Fibroblast of mammary gland (primary cell): ENCODE results near the gene TAGLN3.
A peak's percentile ranks its signal among the peaks of the same experiment; 100 is the strongest.

Experiments
- DNase-seq: peaks from one replicate; pipeline ENCODE4 v3.0.0-alpha.2; 2010; ENCODE audit warnings: low read depth
- H3K4me3 ChIP-seq: 2 replicates; pipeline ENCODE4 v1.5.1; 2011; ENCODE audit warnings: low read depth, mild to moderate bottlenecking, low read length, moderate library complexity; ENCODE audit not compliant: control insufficient read depth
- TF ChIP-seq, protein P1 (sequence below): conservative IDR thresholded peaks from 2 replicates; pipeline ENCODE4 v1.5.1; 2011; ENCODE audit warnings: low read depth, low read length, inconsistent platforms; ENCODE audit not compliant: control insufficient read depth, insufficient read depth

Gene TAGLN3

DNA sequence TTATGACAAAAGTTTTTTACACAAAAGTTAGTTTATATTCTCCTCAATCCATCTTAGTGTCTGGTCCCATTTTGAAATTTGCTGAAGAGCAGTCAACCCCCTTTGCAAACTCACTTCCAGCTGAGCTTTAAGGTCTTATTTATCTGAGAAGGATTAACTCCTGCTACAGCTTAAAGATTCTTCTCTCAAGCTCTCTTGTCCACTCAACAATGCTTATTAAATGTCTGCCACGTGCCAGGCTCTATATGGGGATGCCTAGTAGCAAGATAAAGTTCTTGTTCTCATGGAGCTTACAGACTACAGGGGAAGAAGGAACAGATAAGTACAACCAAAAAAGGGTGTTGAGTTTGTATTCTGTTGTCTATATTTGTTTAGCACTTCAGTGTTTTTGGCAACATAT, 54.5 kb downstream of the TAGLN3 start:
- TF ChIP-seq, protein P1, sequence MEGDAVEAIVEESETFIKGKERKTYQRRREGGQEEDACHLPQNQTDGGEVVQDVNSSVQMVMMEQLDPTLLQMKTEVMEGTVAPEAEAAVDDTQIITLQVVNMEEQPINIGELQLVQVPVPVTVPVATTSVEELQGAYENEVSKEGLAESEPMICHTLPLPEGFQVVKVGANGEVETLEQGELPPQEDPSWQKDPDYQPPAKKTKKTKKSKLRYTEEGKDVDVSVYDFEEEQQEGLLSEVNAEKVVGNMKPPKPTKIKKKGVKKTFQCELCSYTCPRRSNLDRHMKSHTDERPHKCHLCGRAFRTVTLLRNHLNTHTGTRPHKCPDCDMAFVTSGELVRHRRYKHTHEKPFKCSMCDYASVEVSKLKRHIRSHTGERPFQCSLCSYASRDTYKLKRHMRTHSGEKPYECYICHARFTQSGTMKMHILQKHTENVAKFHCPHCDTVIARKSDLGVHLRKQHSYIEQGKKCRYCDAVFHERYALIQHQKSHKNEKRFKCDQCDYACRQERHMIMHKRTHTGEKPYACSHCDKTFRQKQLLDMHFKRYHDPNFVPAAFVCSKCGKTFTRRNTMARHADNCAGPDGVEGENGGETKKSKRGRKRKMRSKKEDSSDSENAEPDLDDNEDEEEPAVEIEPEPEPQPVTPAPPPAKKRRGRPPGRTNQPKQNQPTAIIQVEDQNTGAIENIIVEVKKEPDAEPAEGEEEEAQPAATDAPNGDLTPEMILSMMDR, result no peak
- no peak overlapping the region for H3K4me3 ChIP-seq
- no peak for DNase-seq

DNA sequence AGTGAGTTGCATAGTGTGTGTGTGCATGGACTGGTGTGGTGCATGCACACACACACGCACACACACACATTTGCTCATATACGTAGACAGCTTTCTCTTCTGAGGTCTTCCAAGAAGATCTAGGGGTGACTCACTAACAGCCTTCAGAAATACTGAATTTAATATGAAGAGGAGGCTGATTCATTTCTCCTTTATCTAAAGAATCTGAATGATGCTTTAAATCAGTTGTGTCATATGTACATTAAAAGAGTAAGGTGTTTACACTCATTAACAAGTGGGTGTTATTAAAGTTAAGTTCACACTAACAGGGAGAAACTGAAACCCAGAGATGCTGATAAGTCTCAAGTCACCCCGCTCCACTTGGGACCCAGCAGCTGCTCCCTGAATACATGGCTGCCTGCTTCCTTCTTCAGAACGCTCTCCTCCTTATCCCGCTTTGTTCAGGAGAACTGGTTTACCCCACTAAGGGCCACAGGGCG, 57.8 kb downstream of the TAGLN3 start:
- no peak overlapping the region for H3K4me3 ChIP-seq
- peak; percentile 73 for DNase-seq
- TF ChIP-seq, protein P1, result no peak

DNA sequence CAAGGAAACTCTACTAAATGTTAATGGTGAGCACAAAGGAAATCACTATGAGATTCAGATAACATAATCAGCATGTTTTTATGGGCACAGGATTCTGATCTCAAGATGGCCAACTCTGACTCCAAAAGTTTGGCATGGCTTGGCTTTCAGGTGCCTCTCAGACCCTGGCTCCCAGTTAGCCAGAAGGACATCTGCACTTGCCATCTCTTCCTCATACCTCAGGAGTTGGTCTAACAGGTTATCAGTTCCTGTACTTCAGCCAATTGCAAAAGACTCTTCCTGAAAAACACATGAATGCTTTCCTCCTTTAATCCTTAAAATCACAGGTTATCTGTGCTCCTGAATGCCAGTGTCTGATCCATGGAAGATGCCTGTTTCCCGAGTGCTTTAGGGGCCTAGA, 60.8 kb downstream of the TAGLN3 start:
- TF ChIP-seq, protein P1, result no peak
- no peak for DNase-seq
- no peak overlapping the region for H3K4me3 ChIP-seq

DNA sequence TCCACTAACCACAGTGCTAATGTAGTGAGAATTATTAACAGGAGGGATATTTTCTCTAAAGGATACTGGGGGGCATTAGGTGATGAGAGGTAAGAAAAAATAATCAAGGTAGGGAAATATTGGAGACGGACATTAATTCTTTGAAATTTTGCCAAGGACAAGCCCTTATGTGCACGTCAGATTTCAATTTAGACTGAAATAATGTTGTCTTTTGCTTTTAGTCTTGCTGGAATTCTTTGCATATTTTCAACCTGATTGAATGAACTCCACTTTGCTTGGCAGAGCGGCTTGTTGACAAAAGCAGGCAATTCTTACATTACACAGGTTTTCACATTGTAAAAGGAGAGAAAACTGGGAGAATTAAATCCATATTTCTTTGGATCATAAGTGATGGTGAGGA, 62.4 kb downstream of the TAGLN3 start:
- H3K4me3 ChIP-seq, result no peak overlapping the region
- peak; percentile 4 for DNase-seq
- TF ChIP-seq, protein P1, result no peak
